GM13977 (cell line): Measurements from ENCODE around the gene GPR37.

ENCODE experiments used
- DNase-seq: peaks from one replicate; pipeline ENCODE4 v3.0.0; 2012; ENCODE audit warnings: low spot score
- CTCF ChIP-seq: IDR thresholded peaks from 2 replicates; pipeline ENCODE4 v1.5.1; 2012; ENCODE audit warnings: mild to moderate bottlenecking, control low read depth; ENCODE audit not compliant: insufficient read depth; ENCODE audit errors: extremely low read depth, missing control alignments
- in situ Hi-C: fragments of 300-500 bp; cut with MboI; formaldehyde crosslinking; loops from one replicate; pipeline ENCODE4 v1.12.0; 2022; ENCODE audit warnings: low sequenced_read_pairs, low pct_unique_long_range_greater_than_20kb, mixed read lengths, inconsistent platforms; ENCODE audit not compliant: unreplicated experiment

Gene GPR37

GRCh38 chr7:124764847-124765400 lies 668 bp downstream of the GPR37 start:
- peak; percentile 54 for DNase-seq
- TF ChIP-seq CTCF = no peak
- in situ Hi-C loops = no loop called here

- TF ChIP-seq CTCF = no peak
- in situ Hi-C loops = no loop called here
- DNase-seq = no peak
Observed at GRCh38 chr7:124764051-124764846, 1.3 kb downstream of the GPR37 start.

GRCh38 chr7:124762611-124763143 lies 2.9 kb downstream of the GPR37 start:
- in situ Hi-C loops = no loop called here
- no peak for DNase-seq
- no peak for TF ChIP-seq CTCF

- in situ Hi-C loops = no loop called here
- no peak for DNase-seq
Observed at GRCh38 chr7:124761164-124761715, 4.4 kb downstream of the GPR37 start.

GRCh38 chr7:124758327-124758726 lies 7.3 kb downstream of the GPR37 start:
- TF ChIP-seq CTCF = no peak
- in situ Hi-C loops = no loop called here
- no peak for DNase-seq

More at GRCh38 chr7:124761164-124761715, 4.4 kb downstream of the GPR37 start:
- TF ChIP-seq CTCF = no peak

GRCh38 chr7:124754576-124755268 lies 10.9 kb downstream of the GPR37 start:
- TF ChIP-seq CTCF = no peak
- DNase-seq = no peak
- in situ Hi-C loops = no loop called here
